K562 (cell line): ENCODE data around the gene MAP3K14. TPM values are rescaled to one million over a fixed set of nuclear protein-coding genes. Genes with fewer than 3 reads are reported as not detected.

Experiments used
- ATAC-seq: fragments of 200-7000 bp; cut with Tn5 transposase; 3 replicates; pipeline ENCODE4 v1.9.1; 2020; ENCODE audit warnings: moderate library complexity
- BruUV-seq: library from RNA; stranded (reverse); fragments of 400-500 nt; replicated peaks from 2 replicates; lab custom pipeline; 2021; lab: Mats Ljungman, UMichigan
- CTCF ChIA-PET: fragments of 300-600 bp; formaldehyde crosslinking; extraction: SDS; loops from one replicate; lab custom pipeline; 2021; ENCODE audit warnings: low intra/inter-chr PET ratio; lab: Yijun Ruan, JAX
- POLR2A ChIA-PET: fragments of 300-600, 350-650 bp; sonication (Branson Sonifier 250); formaldehyde crosslinking; extraction: SDS; loops from one replicate; lab custom pipeline; 2021; ENCODE audit warnings: antibody characterized with exemption, inconsistent platforms; lab: Yijun Ruan, JAX
- DNase-seq, 4 experiments: peaks; one replicate each; pipeline versions ENCODE4 v3.0.0 to v3.0.0-alpha.2; 2011 to 2018; ENCODE audit warnings: low spot score in 3 of 4, mixed read lengths in 3 of 4; ENCODE audit errors: extremely low read depth in 1 of 4
- FAIRE-seq: peaks from 2 replicates; lab custom pipeline; 2011; peaks lifted over from hg19 to GRCh38; lab: Jason Lieb, UNC
- H2AFZ ChIP-seq: 2 replicates; pipeline ENCODE4 v1.6.0; 2011; ENCODE audit warnings: low read depth, low read length, control low read depth, inconsistent platforms
- H3K27ac ChIP-seq: fragments of 200-600 bp; 3 replicates; pipeline ENCODE4 v1.8.0; 2011; ENCODE audit warnings: low read depth, mild to moderate bottlenecking, control low read depth, inconsistent platforms, low read length, moderate library complexity, mixed read lengths; ENCODE audit errors: extremely low read depth
- H3K27me3 ChIP-seq, 2 experiments: fragments of 300-600 bp in 1 of 2; 2 replicates in 1 of 2; 3 replicates in 1 of 2; pipeline versions ENCODE4 v1.6.0 to v1.8.0; 2011; ENCODE audit warnings: inconsistent platforms in 2 of 2, low read length in 2 of 2, mild to moderate bottlenecking in 1 of 2, mixed read lengths in 1 of 2, moderate library complexity in 1 of 2; ENCODE audit not compliant: control insufficient read depth in 2 of 2, insufficient read depth in 2 of 2
- H3K36me3 ChIP-seq: fragments of 300-600 bp; 3 replicates; pipeline ENCODE4 v1.8.0; 2011; ENCODE audit warnings: mild to moderate bottlenecking, low read length, inconsistent platforms; ENCODE audit not compliant: control insufficient read depth, insufficient read depth
- H3K4me1 ChIP-seq, 2 experiments: fragments of 200-600 bp in 1 of 2; replicated peaks in 1 of 2; 2 replicates in 1 of 2; 3 replicates in 1 of 2; pipeline versions ENCODE4 v1.5.1 to v1.8.0; 2011; ENCODE audit warnings: inconsistent platforms in 2 of 2, low read length in 2 of 2, mild to moderate bottlenecking in 1 of 2, mixed read lengths in 1 of 2, moderate library complexity in 1 of 2; ENCODE audit not compliant: control insufficient read depth in 2 of 2, insufficient read depth in 2 of 2
- H3K4me2 ChIP-seq: 2 replicates; pipeline ENCODE4 v1.6.1; 2011; ENCODE audit warnings: low read length, control low read depth, inconsistent platforms, mixed read lengths; ENCODE audit not compliant: insufficient read depth
- H3K4me3 ChIP-seq: fragments of 200-600 bp; sonication (generic), shearing (Covaris generic); 2 replicates; pipeline ENCODE4 v1.5.1; 2016; ENCODE audit warnings: control low read depth, inconsistent platforms
- H3K79me2 ChIP-seq: fragments of 200-600 bp; 3 replicates; pipeline ENCODE4 v1.8.0; 2011; ENCODE audit warnings: low read length, inconsistent platforms; ENCODE audit not compliant: control insufficient read depth, insufficient read depth
- H3K9ac ChIP-seq, 2 experiments: 2 replicates each; pipeline versions ENCODE4 v1.6.0 to v1.6.1; 2011; ENCODE audit warnings: low read depth in 2 of 2, low read length in 2 of 2, control low read depth in 1 of 2, inconsistent platforms in 1 of 2, mild to moderate bottlenecking in 1 of 2, mixed read lengths in 1 of 2; ENCODE audit not compliant: insufficient read depth in 1 of 2
- H3K9me1 ChIP-seq: one replicate; pipeline ENCODE4 v1.6.0; 2011; ENCODE audit warnings: inconsistent platforms, mild to moderate bottlenecking, low read length, moderate library complexity; ENCODE audit not compliant: control insufficient read depth, insufficient read depth
- H3K9me3 ChIP-seq: replicated peaks from 2 replicates; pipeline ENCODE4 v1.5.1; 2011; ENCODE audit warnings: low read depth, low read length, inconsistent platforms; ENCODE audit not compliant: control insufficient read depth, insufficient read depth
- H4K20me1 ChIP-seq: replicated peaks from 2 replicates; pipeline ENCODE4 v1.6.1; 2011; ENCODE audit warnings: low read length, inconsistent platforms, mixed read lengths; ENCODE audit not compliant: control insufficient read depth, insufficient read depth
- BMI1 ChIP-seq: fragments of 150-350 bp; IDR thresholded peaks from 2 replicates; pipeline ENCODE4 v1.6.1; 2014; ENCODE audit warnings: low read length
- CREM ChIP-seq: IDR thresholded peaks from 2 replicates; pipeline ENCODE4 v1.6.1; 2014; ENCODE audit warnings: antibody characterized with exemption, low read depth
- EHMT2 ChIP-seq: fragments of 450-650 bp; IDR thresholded peaks from 2 replicates; pipeline ENCODE4 v1.6.1; 2018; ENCODE audit warnings: antibody characterized with exemption
- MAFG ChIP-seq: fragments of 450-650 bp; conservative IDR thresholded peaks from 2 replicates; pipeline ENCODE4 v1.6.1; 2016; ENCODE audit warnings: missing genetic modification characterization, missing compliant biosample characterization
- TAL1 ChIP-seq: fragments of 450-650 bp; IDR thresholded peaks from 2 replicates; pipeline ENCODE4 v1.6.1; 2016; ENCODE audit warnings: mild to moderate bottlenecking
- WGBS: fragments of 100-300 bp; shearing (Covaris generic); methylation state at CpG from one replicate; pipeline ENCODE4 v1.1.6; 2016; ENCODE audit warnings: low coverage, mixed read lengths; ENCODE audit not compliant: insufficient coverage; ENCODE audit errors: missing lambda C conversion rate; 5-methylcytosine and 5-hydroxymethylcytosine counted together
- in situ Hi-C: fragments of 300-500 bp; cut with MboI; formaldehyde crosslinking; loops from 4 replicates; pipeline ENCODE4 v1.15.0; 2018; ENCODE audit warnings: inconsistent platforms, mixed read lengths
- intact Hi-C: fragments of 100-400 bp; cut with micrococcal nuclease; formaldehyde crosslinking; loops from 2 replicates; pipeline ENCODE4 v1.14.2; 2022
- polyA plus RNA-seq, 8 experiments: library from polyadenylated mRNA; depleted of rRNA in 4 of 8; stranded (reverse) in 5 of 8; unstranded in 3 of 8; fragments of >200 nt; fragmentation: Nextera tagmentation in 2 of 8; fragmentation: Illumina TruSeq in 1 of 8; extraction: Ambion mirVana in 2 of 8; extraction: Trizol in 1 of 8; gene quantifications; 2 replicates each; pipeline versions ENCODE4 v1.2.1 to v1.2.3, GENCODE V29; 2011 to 2014; ENCODE audit warnings: inconsistent platforms in 1 of 8, missing spikeins in 1 of 8
- total RNA-seq, 7 experiments: library from RNA; depleted of rRNA in 6 of 7; stranded (reverse); fragments of >200 nt in 6 of 7; fragmentation: Illumina TruSeq in 2 of 7; extraction: Trizol in 2 of 7; gene quantifications; 2 replicates each; pipeline versions ENCODE4 v1.2.1 to v1.2.3, GENCODE V29; 2011 to 2021; ENCODE audit warnings: low replicate concordance in 1 of 7
- TF ChIP-seq, protein P1 (sequence below): sonication (generic); formaldehyde crosslinking; IDR thresholded peaks from 2 replicates; pipeline ENCODE4 v1.8.1; 2023; ENCODE audit warnings: mild to moderate bottlenecking, missing genetic modification reagents

Gene MAP3K14
- total and polyA plus RNA-seq, 9 of the 15 experiments (the other 6 are each of a cell fraction or from before 2014, with no cell fraction given) = 0.45 to 8.7 (median 3.2) TPM

DNA sequence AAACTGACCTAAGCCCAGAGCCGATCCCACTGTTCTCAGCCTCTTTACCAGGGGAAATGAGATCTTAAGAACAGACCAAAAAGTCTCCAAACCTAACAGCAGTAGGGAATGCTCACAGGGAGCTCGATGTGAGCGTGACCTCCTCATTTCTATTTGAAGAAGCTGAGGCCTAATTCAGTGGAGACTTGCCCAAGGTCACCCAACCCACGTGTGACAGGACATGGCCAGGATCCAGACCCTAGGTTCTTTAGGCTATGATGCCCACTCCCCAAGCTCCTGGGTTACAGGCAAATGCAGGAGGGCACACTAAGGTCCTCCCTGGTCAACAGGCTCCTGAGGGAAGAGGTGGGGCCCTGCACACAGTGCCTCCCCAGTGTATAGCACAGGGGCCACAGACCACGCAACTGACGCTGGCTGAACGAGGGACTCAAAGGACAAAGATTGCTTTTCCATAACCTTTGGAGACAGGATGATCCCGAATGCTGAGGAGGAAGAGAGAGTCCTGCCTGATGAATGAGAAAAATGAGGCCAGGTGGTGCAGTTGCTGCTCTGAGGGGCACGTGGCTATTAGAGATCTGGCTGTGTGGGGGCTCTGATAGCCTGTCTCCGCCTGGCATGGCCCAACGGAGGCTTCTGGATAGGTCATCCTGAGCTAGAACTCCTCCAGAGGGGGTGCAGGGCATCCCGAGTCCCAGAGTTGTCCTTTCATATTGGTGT is 24.0 kb downstream of the MAP3K14 start:
- TF ChIP-seq CREM (no peak), EHMT2 (no peak), MAFG (no peak)
- H3K27me3 ChIP-seq = no peaks in the 10 kb centered on the region
- H3K9ac ChIP-seq = peak overlapping the region in 1 of 2 experiments; percentile 79; a peak in 1 of 4 replicates
- peaks cover 35% of the 10 kb centered on the region for H4K20me1 ChIP-seq
- ChIA-PET CTCF (interaction anchor here (0.6 kb wide), 1 partner anchor 10 kb away, joined by 3 read pairs; no protein-coding TSS in a partner anchor), POLR2A (interaction anchor here (0.5 to 1.4 kb wide), 6 partner anchors 15 to 143 kb away, joined by 3 to 5 read pairs (median 3); partner anchors contain the start of gene MAP3K14)
- BruUV-seq = no TSS peak
- DNase-seq (no peak), ATAC-seq (no peak), FAIRE-seq (no peak)
- intact Hi-C loops = no loop called here
- no peaks in the 10 kb centered on the region for H3K9me1 ChIP-seq
- peaks cover 19 to 24% of the 10 kb centered on the region in 2 experiments for H3K4me1 ChIP-seq
- no peaks in the 10 kb centered on the region for H3K9me3 ChIP-seq
- H3K79me2 ChIP-seq = peaks cover 24% of the 10 kb centered on the region
- H3K36me3 ChIP-seq = peaks cover 39% of the 10 kb centered on the region
- WGBS = 66% methylated on average over 12 of the region's 12 CpGs
- H3K4me2 ChIP-seq = no peak overlapping the region
- H2AFZ ChIP-seq = no peak overlapping the region
- no peak overlapping the region for H3K27ac ChIP-seq
- H3K4me3 ChIP-seq = no peak overlapping the region
- in situ Hi-C loops = no loop called here

DNA sequence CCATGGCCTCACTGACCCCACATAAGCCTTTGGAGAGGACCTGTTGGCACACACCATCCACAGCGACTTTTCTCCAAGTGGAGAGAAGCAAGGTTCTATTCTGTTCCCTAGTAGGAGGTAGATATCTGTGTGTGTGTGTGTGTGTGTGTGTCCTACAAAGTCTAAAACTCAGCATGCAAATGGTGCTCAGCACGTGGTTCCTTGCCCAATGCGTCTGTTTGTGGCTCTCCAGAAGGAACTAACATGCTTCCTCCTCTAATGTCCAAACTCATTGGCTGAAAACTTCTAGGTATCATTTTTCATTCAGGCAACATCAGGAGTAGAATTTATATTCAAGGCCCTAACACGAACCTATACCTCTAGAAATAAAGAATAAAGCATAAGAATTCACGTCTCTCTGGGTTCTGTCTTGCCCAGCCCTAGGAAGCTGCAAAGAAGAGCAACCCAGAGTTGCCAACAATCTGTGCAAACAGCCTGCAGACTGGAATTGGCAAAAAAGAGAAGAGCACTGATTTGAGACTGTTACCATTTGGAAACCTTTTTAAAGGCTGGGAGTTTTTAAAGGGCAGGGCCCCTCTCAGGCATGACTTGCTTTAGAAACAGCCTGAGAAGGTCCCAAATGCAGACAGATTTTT is 25.5 kb downstream of the MAP3K14 start:
- CTCF ChIA-PET = no interaction called here
- H3K79me2 ChIP-seq = peaks cover 19% of the 10 kb centered on the region

More for the DNA sequence above, 25.5 kb downstream of the MAP3K14 start:
- intact Hi-C loops = no loop called here
- H4K20me1 ChIP-seq = peaks cover 31% of the 10 kb centered on the region
- no peaks in the 10 kb centered on the region for H3K9me3 ChIP-seq
- POLR2A ChIA-PET = interaction anchor here (0.8 to 1.5 kb wide), 2 partner anchors 14 to 236 kb away, joined by 3 to 7 read pairs; no protein-coding TSS in a partner anchor
- ATAC-seq (no peak), FAIRE-seq (no peak), DNase-seq (no peak)
- WGBS = 65% methylated on average over 5 of the region's 5 CpGs
- no peak overlapping the region for H3K4me2 ChIP-seq
- H3K4me1 ChIP-seq = peaks cover 17 to 19% of the 10 kb centered on the region in 2 experiments
- H3K9me1 ChIP-seq = no peaks in the 10 kb centered on the region
- H3K27me3 ChIP-seq = no peaks in the 10 kb centered on the region
- H3K4me3 ChIP-seq = no peak overlapping the region
- peaks cover 49% of the 10 kb centered on the region for H3K36me3 ChIP-seq
- TF ChIP-seq TAL1 = no peak
- no peak for TF ChIP-seq BMI1
- TF ChIP-seq, protein P1, sequence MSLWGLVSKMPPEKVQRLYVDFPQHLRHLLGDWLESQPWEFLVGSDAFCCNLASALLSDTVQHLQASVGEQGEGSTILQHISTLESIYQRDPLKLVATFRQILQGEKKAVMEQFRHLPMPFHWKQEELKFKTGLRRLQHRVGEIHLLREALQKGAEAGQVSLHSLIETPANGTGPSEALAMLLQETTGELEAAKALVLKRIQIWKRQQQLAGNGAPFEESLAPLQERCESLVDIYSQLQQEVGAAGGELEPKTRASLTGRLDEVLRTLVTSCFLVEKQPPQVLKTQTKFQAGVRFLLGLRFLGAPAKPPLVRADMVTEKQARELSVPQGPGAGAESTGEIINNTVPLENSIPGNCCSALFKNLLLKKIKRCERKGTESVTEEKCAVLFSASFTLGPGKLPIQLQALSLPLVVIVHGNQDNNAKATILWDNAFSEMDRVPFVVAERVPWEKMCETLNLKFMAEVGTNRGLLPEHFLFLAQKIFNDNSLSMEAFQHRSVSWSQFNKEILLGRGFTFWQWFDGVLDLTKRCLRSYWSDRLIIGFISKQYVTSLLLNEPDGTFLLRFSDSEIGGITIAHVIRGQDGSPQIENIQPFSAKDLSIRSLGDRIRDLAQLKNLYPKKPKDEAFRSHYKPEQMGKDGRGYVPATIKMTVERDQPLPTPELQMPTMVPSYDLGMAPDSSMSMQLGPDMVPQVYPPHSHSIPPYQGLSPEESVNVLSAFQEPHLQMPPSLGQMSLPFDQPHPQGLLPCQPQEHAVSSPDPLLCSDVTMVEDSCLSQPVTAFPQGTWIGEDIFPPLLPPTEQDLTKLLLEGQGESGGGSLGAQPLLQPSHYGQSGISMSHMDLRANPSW (CRISPR knock-in tag) = no peak
- no peak overlapping the region for H3K27ac ChIP-seq
- H2AFZ ChIP-seq = no peak overlapping the region
- no TSS peak for BruUV-seq
- in situ Hi-C loops = no loop called here
- H3K9ac ChIP-seq = no peak overlapping the region
